Endodermal cell (in vitro differentiated cells): Measurements from ENCODE around the gene C1orf167. TPM values are rescaled to one million over a fixed set of nuclear protein-coding genes. Genes with fewer than 3 reads are reported as not detected.

Experiments
- DNase-seq: peaks from one replicate; pipeline ENCODE4 v3.0.0-alpha.2; 2017
- H3K27ac ChIP-seq: 2 replicates; pipeline ENCODE4 v1.5.1; 2013; ENCODE audit warnings: mild to moderate bottlenecking, low read depth, low read length, moderate library complexity
- H3K27me3 ChIP-seq: 2 replicates; pipeline ENCODE4 v1.6.1; 2013; ENCODE audit warnings: mild to moderate bottlenecking, low read length, moderate library complexity; ENCODE audit not compliant: insufficient read depth, control insufficient read depth, poor library complexity, severe bottlenecking
- H3K36me3 ChIP-seq: 2 replicates; pipeline ENCODE4 v1.7.0; 2013; ENCODE audit warnings: mild to moderate bottlenecking, low read length, moderate library complexity; ENCODE audit not compliant: control insufficient read depth, insufficient read depth
- H3K4me1 ChIP-seq: one replicate; pipeline ENCODE4 v1.7.0; 2013; ENCODE audit warnings: low read length; ENCODE audit not compliant: control insufficient read depth, insufficient read depth
- H3K4me3 ChIP-seq: 2 replicates; pipeline ENCODE4 v1.5.1; 2013; ENCODE audit warnings: mild to moderate bottlenecking, low read length, moderate library complexity
- H3K9ac ChIP-seq: 2 replicates; pipeline ENCODE4 v1.6.1; 2013; ENCODE audit warnings: mild to moderate bottlenecking, low read length, moderate library complexity; ENCODE audit not compliant: poor library complexity, severe bottlenecking; ENCODE audit errors: extremely low read depth
- H3K9me3 ChIP-seq: 2 replicates; pipeline ENCODE4 v1.6.1; 2013; ENCODE audit warnings: mild to moderate bottlenecking, low read length, moderate library complexity; ENCODE audit not compliant: control insufficient read depth
- H3K27ac Mint-ChIP-seq: 2 replicates; pipeline ENCODE4 v1.8.0; 2020; ENCODE audit warnings: mixed read lengths
- H3K27me3 Mint-ChIP-seq: 2 replicates; pipeline ENCODE4 v1.8.0; 2021; ENCODE audit warnings: mild to moderate bottlenecking, mixed read lengths; ENCODE audit not compliant: insufficient read depth
- H3K36me3 Mint-ChIP-seq: 2 replicates; pipeline ENCODE4 v1.8.0; 2020; ENCODE audit warnings: low read depth, mixed read lengths
- H3K4me1 Mint-ChIP-seq: 2 replicates; pipeline ENCODE4 v1.8.0; 2020; ENCODE audit warnings: mixed read lengths
- H3K4me3 Mint-ChIP-seq: 2 replicates; pipeline ENCODE4 v1.8.0; 2020; ENCODE audit warnings: mild to moderate bottlenecking, moderate library complexity, mixed read lengths
- H3K9me3 Mint-ChIP-seq: 2 replicates; pipeline ENCODE4 v1.8.0; 2020; ENCODE audit warnings: mild to moderate bottlenecking, mixed read lengths
- CTCF ChIP-seq: fragments of 200-600 bp; sonication (generic); conservative IDR thresholded peaks from 2 replicates; pipeline ENCODE4 v1.5.0; 2021; ENCODE audit warnings: antibody characterized with exemption, mild to moderate bottlenecking
- WGBS, 2 experiments: methylation state at CpG; one replicate each; pipeline versions ENCODE4 v1.1.5 to v1.1.7; 2013; ENCODE audit warnings: missing lambda C conversion rate in 2 of 2, mixed read lengths in 1 of 2; ENCODE audit not compliant: insufficient coverage in 1 of 2, insufficient read length in 1 of 2; 5-methylcytosine and 5-hydroxymethylcytosine counted together
- total RNA-seq, 2 donors: library from RNA; stranded (reverse); fragmentation: NEBNext Ultra II Directional in 1 of 2; extraction: Animal tissue kit (Norgen Biotek cat#: 25700) in 1 of 2; gene quantifications; 2 replicates in 1 of 2; 3 replicates in 1 of 2; pipeline ENCODE4 v1.2.1, GENCODE V29; 2021

The C1orf167 gene
- total RNA-seq, 2 donors from 2014 or later = 0.95 to 1.4 TPM

DNA sequence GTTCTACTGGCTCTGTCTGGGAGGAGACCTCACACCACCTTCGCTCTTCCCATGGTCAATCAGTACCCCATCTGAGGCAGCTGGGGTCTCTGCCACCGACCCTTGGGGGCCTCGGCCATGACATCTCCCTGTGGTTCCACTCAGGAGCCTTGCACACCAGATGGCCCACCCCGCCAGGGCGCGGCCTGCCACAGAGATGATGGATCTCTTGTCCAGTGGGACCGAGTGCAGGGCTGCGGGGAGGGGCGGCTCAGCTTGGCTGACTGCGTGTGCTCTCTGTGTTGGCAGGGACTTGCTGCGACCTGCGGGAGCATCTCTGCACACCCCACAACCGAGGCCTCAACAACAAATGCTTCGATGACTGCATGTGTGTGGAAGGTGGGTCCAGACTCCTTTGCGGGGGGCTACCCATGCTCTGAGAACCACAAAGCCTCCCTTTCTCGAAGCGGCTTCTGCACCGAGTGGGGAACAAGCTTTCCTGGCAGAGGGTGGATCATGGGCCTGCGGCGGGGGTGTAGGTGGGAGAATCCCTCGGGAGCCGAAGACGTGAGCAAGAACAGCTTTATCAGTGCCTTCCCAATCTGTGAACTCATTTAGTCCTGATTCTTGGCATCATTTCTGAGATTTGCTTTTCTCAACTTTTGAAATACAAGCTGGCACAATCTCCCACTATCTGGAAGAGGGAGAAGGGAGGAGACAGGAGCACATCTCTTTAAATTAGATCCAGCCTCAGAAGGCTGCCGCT is 47.0 kb upstream of the C1orf167 start:
- Mint-ChIP-seq H3K36me3 (no peaks in the 10 kb centered on the region), H3K4me1 (no peaks in the 10 kb centered on the region), H3K4me3 (no peak overlapping the region), H3K9me3 (no peaks in the 10 kb centered on the region), H3K27me3 (peaks cover 3% of the 10 kb centered on the region), H3K27ac (no peak overlapping the region)
- Histone ChIP-seq H3K4me1 (no peaks in the 10 kb centered on the region), H3K36me3 (no peaks in the 10 kb centered on the region), H3K4me3 (no peak overlapping the region), H3K27ac (peak overlapping the region; percentile 68), H3K9ac (no peak overlapping the region), H3K27me3 (no peaks in the 10 kb centered on the region), H3K9me3 (no peaks in the 10 kb centered on the region)
- no peak for DNase-seq
- WGBS, 2 experiments = 93 to 96% methylated on average over 12 to 24 of the region's 24 CpGs
- no peak for TF ChIP-seq CTCF

DNA sequence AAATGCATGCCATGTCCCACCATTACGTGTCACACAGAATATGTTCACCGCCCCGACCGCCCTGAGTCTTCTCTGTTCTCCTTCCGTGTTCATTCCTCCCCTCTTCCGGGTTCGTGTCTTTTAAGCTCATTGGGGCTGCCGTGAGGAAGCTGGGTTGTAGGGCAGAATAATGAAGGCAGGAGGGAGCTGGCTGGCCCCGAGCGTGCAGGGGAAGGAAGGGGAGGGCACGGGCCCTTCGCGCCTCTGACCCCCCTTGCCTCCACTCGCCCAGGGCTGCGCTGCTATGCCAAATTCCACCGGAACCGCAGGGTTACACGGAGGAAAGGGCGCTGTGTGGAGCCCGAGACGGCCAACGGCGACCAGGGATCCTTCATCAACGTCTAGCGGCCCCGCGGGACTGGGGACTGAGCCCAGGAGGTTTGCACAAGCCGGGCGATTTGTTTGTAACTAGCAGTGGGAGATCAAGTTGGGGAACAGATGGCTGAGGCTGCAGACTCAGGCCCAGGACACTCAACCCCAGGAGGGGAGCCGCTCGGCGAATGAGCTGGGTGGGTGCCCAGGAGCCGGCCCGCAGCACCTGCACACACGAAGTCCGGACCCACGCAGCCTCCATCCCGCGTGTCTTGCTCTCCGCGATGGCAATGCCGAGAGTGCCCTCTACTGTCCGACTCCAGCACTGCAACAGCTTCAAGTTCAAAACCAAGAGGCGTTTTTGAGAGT is 42.5 kb upstream of the C1orf167 start:
- Histone ChIP-seq H3K4me1 (no peaks in the 10 kb centered on the region), H3K4me3 (no peak overlapping the region), H3K9ac (no peak overlapping the region), H3K9me3 (no peaks in the 10 kb centered on the region), H3K36me3 (no peaks in the 10 kb centered on the region), H3K27ac (no peak overlapping the region), H3K27me3 (no peaks in the 10 kb centered on the region)
- no peak overlapping the region for H3K27ac Mint-ChIP-seq
- H3K27me3 Mint-ChIP-seq = peaks cover 3% of the 10 kb centered on the region
- H3K36me3 Mint-ChIP-seq = no peaks in the 10 kb centered on the region
- peak overlapping the region; percentile 50 for H3K4me3 Mint-ChIP-seq
- TF ChIP-seq CTCF = peak; percentile 99
- peak; percentile 88 for DNase-seq
- no peaks in the 10 kb centered on the region for H3K9me3 Mint-ChIP-seq
- 50 to 56% methylated on average over 32 to 44 of the region's 44 CpGs for WGBS, 2 experiments
- H3K4me1 Mint-ChIP-seq = no peaks in the 10 kb centered on the region

DNA sequence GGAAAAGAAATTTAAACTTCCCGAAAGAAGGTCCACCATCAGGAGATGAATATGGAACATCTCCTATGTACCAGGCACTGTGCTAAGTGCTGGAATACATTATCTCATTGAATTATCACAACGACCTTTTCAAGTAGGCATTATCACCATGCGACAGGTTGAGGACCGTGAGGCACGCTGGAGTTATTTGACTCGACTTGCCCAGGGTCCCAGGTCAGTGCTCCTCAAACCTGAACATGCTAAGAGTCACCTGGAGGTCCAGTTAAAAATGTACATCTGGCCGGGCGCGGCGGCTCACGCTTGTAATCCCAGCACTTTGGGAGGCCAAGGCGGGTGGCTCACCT is 42.0 kb upstream of the C1orf167 start:
- Histone ChIP-seq H3K27ac (no peak overlapping the region), H3K9me3 (no peaks in the 10 kb centered on the region), H3K4me3 (no peak overlapping the region), H3K9ac (no peak overlapping the region), H3K4me1 (no peaks in the 10 kb centered on the region), H3K27me3 (no peaks in the 10 kb centered on the region), H3K36me3 (no peaks in the 10 kb centered on the region)
- TF ChIP-seq CTCF = no peak
- Mint-ChIP-seq H3K27ac (no peak overlapping the region), H3K4me3 (peak overlapping the region; percentile 50), H3K27me3 (peaks cover 3% of the 10 kb centered on the region), H3K36me3 (no peaks in the 10 kb centered on the region), H3K4me1 (no peaks in the 10 kb centered on the region), H3K9me3 (no peaks in the 10 kb centered on the region)
- no peak for DNase-seq
- 81 to 92% methylated on average over 12 of the region's 12 CpGs for WGBS, 2 experiments
